ENCODE data around the gene ACRBP. TPM values are rescaled to one million over a fixed set of nuclear protein-coding genes. Genes with fewer than 3 reads are reported as not detected.

Gene ACRBP
- total RNA-seq, 1 experiment from 2014 or later: 2.9 TPM

- DNase-seq: no peak
- no peak for TF ChIP-seq CTCF (IDR thresholded peaks at IDR 0.05; ENCODE audit: unreplicated experiment)
- Mint-ChIP-seq H3K36me3 (ENCODE audit: insufficient read depth, unreplicated experiment) (no peaks in the 10 kb centered on the region), H3K27me3 (ENCODE audit: unreplicated experiment) (no peaks in the 10 kb centered on the region), H3K4me1 (ENCODE audit: low read depth, unreplicated experiment) (peaks cover 25% of the 10 kb centered on the region), H3K4me3 (ENCODE audit: low read depth, unreplicated experiment) (no peak overlapping the region), H3K9me3 (ENCODE audit: low read depth, unreplicated experiment) (no peaks in the 10 kb centered on the region), H3K27ac (ENCODE audit: unreplicated experiment) (peak overlapping the region; percentile 40)
- intact Hi-C loops (cut with micrococcal nuclease; ENCODE audit: unreplicated experiment): loop anchor here (5.0 to 10.0 kb wide), 2 partner anchors 83 to 210 kb away; partner anchors contain the start of genes GPR162 and P3H3
- CTCF ChIA-PET: interaction anchor here (0.8 kb wide), 1 partner anchor 70 kb away, joined by 3 read pairs; no protein-coding TSS in a partner anchor
- no TSS peak for BruUV-seq (replicated peaks)
Observed at GRCh38 chr12:6614513-6615172, 32.6 kb downstream of the ACRBP start.

- Mint-ChIP-seq H3K4me1 (ENCODE audit: low read depth, unreplicated experiment) (peaks cover 25% of the 10 kb centered on the region), H3K4me3 (ENCODE audit: low read depth, unreplicated experiment) (peak overlapping the region; percentile 16), H3K36me3 (ENCODE audit: insufficient read depth, unreplicated experiment) (no peaks in the 10 kb centered on the region), H3K9me3 (ENCODE audit: low read depth, unreplicated experiment) (no peaks in the 10 kb centered on the region), H3K27ac (ENCODE audit: unreplicated experiment) (peak overlapping the region; percentile 40), H3K27me3 (ENCODE audit: unreplicated experiment) (no peaks in the 10 kb centered on the region)
- intact Hi-C loops (cut with micrococcal nuclease; ENCODE audit: unreplicated experiment): loop anchor here (10.0 kb wide), 1 partner anchor 211 kb away; the partner anchor contains the start of genes GPR162 and P3H3
- no TSS peak for BruUV-seq (replicated peaks)
- peak; percentile 55 for DNase-seq
- CTCF ChIA-PET: interaction anchor here (0.7 to 1.5 kb wide), 3 partner anchors 71 to 80 kb away, joined by 3 to 6 read pairs (median 5); partner anchors contain the start of gene GAPDH
- TF ChIP-seq CTCF (IDR thresholded peaks at IDR 0.05; ENCODE audit: unreplicated experiment): no peak
Observed at GRCh38 chr12:6613776-6614512, 33.3 kb downstream of the ACRBP start.

GRCh38 chr12:6613015-6613775, 34.0 kb downstream of the ACRBP start:
- intact Hi-C loops (cut with micrococcal nuclease; ENCODE audit: unreplicated experiment): loop anchor here (10.0 kb wide), 1 partner anchor 212 kb away; the partner anchor contains the start of genes GPR162 and P3H3
- TF ChIP-seq CTCF (IDR thresholded peaks at IDR 0.05; ENCODE audit: unreplicated experiment): no peak
- peak; percentile 68 for DNase-seq
- no TSS peak for BruUV-seq (replicated peaks)
- peak overlapping the region; percentile 16 for H3K4me3 Mint-ChIP-seq (ENCODE audit: low read depth, unreplicated experiment)
- CTCF ChIA-PET: interaction anchor here (0.5 to 1.5 kb wide), 4 partner anchors 22 to 147 kb away, joined by 4 to 6 read pairs (median 6); partner anchors contain the start of genes GAPDH and LPAR5
- H3K9me3 Mint-ChIP-seq (ENCODE audit: low read depth, unreplicated experiment): no peaks in the 10 kb centered on the region
- H3K27me3 Mint-ChIP-seq (ENCODE audit: unreplicated experiment): no peaks in the 10 kb centered on the region
- H3K4me1 Mint-ChIP-seq (ENCODE audit: low read depth, unreplicated experiment): peaks cover 25% of the 10 kb centered on the region
- H3K27ac Mint-ChIP-seq (ENCODE audit: unreplicated experiment): peak overlapping the region; percentile 34
- no peaks in the 10 kb centered on the region for H3K36me3 Mint-ChIP-seq (ENCODE audit: insufficient read depth, unreplicated experiment)

- Mint-ChIP-seq H3K4me3 (ENCODE audit: low read depth, unreplicated experiment) (peak overlapping the region; percentile 14), H3K36me3 (ENCODE audit: insufficient read depth, unreplicated experiment) (no peaks in the 10 kb centered on the region), H3K27me3 (ENCODE audit: unreplicated experiment) (no peaks in the 10 kb centered on the region), H3K27ac (ENCODE audit: unreplicated experiment) (peak overlapping the region; percentile 34), H3K9me3 (ENCODE audit: low read depth, unreplicated experiment) (no peaks in the 10 kb centered on the region), H3K4me1 (ENCODE audit: low read depth, unreplicated experiment) (peaks cover 25% of the 10 kb centered on the region)
- CTCF ChIA-PET: interaction anchor here (0.8 to 1.5 kb wide), 2 partner anchors 77 to 147 kb away, joined by 6 read pairs; no protein-coding TSS in a partner anchor
- TF ChIP-seq CTCF (IDR thresholded peaks at IDR 0.05; ENCODE audit: unreplicated experiment): no peak
- intact Hi-C loops (cut with micrococcal nuclease; ENCODE audit: unreplicated experiment): loop anchor here (10.0 kb wide), 1 partner anchor 212 kb away; the partner anchor contains the start of genes GPR162 and P3H3
- no peak for DNase-seq
- no TSS peak for BruUV-seq (replicated peaks)
Observed at GRCh38 chr12:6612652-6613014, 34.6 kb downstream of the ACRBP start.
